Erythroblast (primary cell): ENCODE measurements around the gene CPLX1.

ENCODE experiments used
- DNase-seq, 2 experiments: peaks; one replicate each; lab custom pipeline; 2025; lab: John Stamatoyannopoulos, UW
- GATA1 ChIP-seq: IDR thresholded peaks from 2 replicates; pipeline ENCODE4 v1.6.1; 2011; ENCODE audit warnings: low read depth, mild to moderate bottlenecking, control low read depth, low read length, moderate library complexity
- POLR2A ChIP-seq: IDR thresholded peaks from 2 replicates; pipeline ENCODE4 v1.6.1; 2011; ENCODE audit warnings: mild to moderate bottlenecking, low read length

Gene CPLX1

GRCh38 chr4:793093-793861 lies 32.7 kb downstream of the CPLX1 start:
- TF ChIP-seq GATA1, result no peak
- no peak for TF ChIP-seq POLR2A
- DNase-seq, result no peak

- no peak for TF ChIP-seq GATA1
- TF ChIP-seq POLR2A, result no peak
- no peak for DNase-seq
These were observed 33.3 kb downstream of the CPLX1 start for GRCh38 chr4:792626-793092.

- no peak for TF ChIP-seq POLR2A
- peak; percentile 22 to 29 for DNase-seq
These were observed 33.9 kb downstream of the CPLX1 start for GRCh38 chr4:791898-792625.

- DNase-seq, result no peak
- no peak for TF ChIP-seq GATA1
- TF ChIP-seq POLR2A, result no peak
These were observed 34.6 kb downstream of the CPLX1 start for GRCh38 chr4:791252-791897.

GRCh38 chr4:790466-790820 lies 35.5 kb downstream of the CPLX1 start:
- TF ChIP-seq POLR2A (no peak), GATA1 (no peak)

GRCh38 chr4:789571-790465 lies 36.1 kb downstream of the CPLX1 start:
- TF ChIP-seq GATA1 (no peak), POLR2A (no peak)
- DNase-seq, result no peak

More at GRCh38 chr4:790466-790820, 35.5 kb downstream of the CPLX1 start:
- DNase-seq, result no peak

GRCh38 chr4:788636-789297 lies 37.2 kb downstream of the CPLX1 start:
- no peak for DNase-seq
- TF ChIP-seq GATA1 (no peak), POLR2A (no peak)

- no peak for DNase-seq
- TF ChIP-seq GATA1 (no peak), POLR2A (no peak)
These were observed 37.8 kb downstream of the CPLX1 start for GRCh38 chr4:788006-788635.

- TF ChIP-seq POLR2A (no peak), GATA1 (no peak)
- no peak for DNase-seq
These were observed 38.4 kb downstream of the CPLX1 start for GRCh38 chr4:787561-787981.

- TF ChIP-seq GATA1, result no peak
- TF ChIP-seq POLR2A, result no peak
- DNase-seq, result peak in 1 of 2 experiments; percentile 20
These were observed 39.0 kb downstream of the CPLX1 start for GRCh38 chr4:786861-787300.

GRCh38 chr4:786074-786741 lies 39.7 kb downstream of the CPLX1 start:
- no peak for DNase-seq
- TF ChIP-seq POLR2A, result no peak
- no peak for TF ChIP-seq GATA1
